ENCODE results near the gene TUBGCP6.

- no peak for TF ChIP-seq CTCF (IDR thresholded peaks at IDR 0.05; ENCODE audit: poor library complexity)
- no peak for TF ChIP-seq EZH2 (IDR thresholded peaks at IDR 0.05; ENCODE audit: borderline replicate concordance)
- no peak for TF ChIP-seq EZH2phosphoT487 (IDR thresholded peaks at IDR 0.05; ENCODE audit: low read depth, severe bottlenecking, unreplicated experiment)
Measured at GRCh38 chr22:50257451-50258360, 12.9 kb upstream of the TUBGCP6 start.

Measured in hepatocyte (in vitro differentiated cells).